GM21528 (cell line): ENCODE measurements around the gene IDE.

Source experiments
- ATAC-seq: cut with Tn5 transposase; IDR thresholded peaks from one replicate; pipeline ENCODE4 v1.9.1; 2021; ENCODE audit warnings: mild to moderate bottlenecking, moderate library complexity; ENCODE audit not compliant: unreplicated experiment, low FRiP score

The IDE gene

GRCh38 chr10:92569071-92569470 is 4.8 kb downstream of the IDE start:
- ATAC-seq, result no peak

DNA sequence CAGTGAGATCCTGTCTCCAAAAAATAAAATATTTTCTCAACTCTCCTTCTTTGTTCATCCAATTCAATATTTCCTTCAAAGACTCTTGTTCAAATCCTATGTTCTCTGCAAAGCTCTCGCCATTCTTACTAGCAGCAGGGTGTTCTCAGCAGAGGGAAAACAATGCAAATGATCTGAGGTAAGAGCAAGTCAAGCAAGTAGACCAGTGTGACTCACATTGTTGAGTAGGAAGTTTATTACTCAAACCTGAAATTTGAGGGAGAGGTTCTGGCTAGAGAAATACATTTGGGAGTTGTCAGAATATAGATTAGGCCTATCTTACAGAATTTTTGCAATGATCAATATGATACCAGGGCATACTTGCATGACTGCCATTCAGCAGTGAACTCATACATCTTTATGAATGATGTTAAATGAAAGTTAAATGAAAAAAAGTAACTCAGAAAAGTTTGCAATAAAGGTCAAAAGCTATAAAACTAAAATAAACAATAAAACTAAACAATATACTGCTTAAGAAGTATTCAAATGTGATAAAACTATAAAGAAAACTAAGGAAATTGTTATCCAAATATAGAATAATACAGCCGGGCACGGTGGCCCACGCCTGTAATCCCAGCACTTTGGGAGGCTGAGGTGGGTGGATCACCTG is 5.8 kb downstream of the IDE start:
- peak; percentile 56 for ATAC-seq

DNA sequence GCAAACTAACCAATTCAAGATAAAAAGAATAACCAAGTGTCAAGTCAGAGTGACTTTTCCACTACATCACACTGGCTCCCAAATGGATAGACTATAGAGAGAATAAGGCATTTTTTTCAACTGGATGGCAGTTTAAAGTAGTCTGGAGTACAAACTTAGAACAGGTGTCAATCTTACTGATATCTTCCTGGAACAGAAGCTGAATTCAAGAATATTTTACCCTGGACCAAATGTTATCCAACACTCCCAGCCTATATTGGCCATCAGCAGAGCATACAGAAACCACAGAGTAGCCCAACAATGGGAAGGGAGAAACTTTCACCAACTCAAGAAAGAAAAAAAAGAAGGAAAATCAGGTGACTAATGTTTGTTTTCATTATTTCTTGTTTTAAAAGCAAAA is 11.5 kb downstream of the IDE start:
- ATAC-seq, result no peak

DNA sequence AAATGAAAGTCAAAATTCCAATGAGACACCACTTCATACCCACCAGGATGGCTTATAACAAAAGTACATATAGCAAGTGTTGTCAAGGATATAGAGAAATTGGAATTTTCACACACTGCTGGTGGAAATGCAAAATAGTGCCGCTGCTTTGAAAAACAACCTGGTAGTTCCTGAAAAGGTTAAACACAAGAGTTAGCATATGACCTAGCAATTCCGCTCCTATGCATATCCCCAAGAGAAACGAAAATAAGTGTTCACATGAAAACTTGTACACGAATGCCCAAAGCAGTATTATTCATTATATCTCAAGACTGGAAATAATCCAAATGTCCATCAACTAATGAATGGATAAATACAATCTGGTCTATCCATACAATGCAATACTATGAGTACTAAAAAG is 14.8 kb downstream of the IDE start:
- ATAC-seq, result no peak

GRCh38 chr10:92553959-92554358 is 19.9 kb downstream of the IDE start:
- ATAC-seq, result no peak

DNA sequence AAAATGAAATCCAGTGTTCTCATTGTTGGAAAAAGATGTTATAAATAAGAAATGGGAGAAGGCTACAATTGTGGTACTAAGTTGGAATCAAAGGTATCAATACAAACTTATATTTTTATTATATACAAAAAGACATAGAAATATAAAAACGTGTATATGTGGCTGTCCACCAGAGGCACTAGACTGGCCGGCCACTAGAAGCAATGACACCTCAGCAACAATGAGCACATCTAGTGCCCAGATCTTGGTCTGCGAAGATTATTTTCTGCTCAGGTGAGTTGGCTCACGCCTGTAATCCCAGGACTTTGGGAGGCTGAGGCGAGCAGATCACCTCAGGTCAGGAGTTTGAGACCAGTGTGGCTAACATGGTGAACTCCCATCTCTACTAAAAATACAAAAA is 21.6 kb downstream of the IDE start:
- ATAC-seq, result no peak

DNA sequence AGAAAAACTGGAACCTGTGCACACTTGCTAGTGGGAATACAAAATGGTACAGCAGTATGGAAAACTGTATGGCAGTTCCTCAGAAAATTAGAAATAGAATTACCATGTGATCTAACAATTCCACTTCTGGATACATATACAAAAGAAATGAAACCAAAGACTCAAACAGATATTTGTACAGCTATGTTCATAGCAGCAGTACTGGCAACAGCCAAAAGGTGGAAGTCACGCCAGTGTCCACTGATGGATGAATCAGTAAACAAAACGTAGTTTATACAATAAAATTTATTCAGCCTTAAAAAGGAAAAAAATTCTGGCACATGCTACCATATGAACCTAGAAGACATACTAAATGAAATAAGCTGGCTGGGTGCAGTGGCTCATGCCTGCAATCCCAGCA is 23.0 kb downstream of the IDE start:
- ATAC-seq, result no peak

GRCh38 chr10:92547676-92548075 is 26.2 kb downstream of the IDE start:
- no peak for ATAC-seq

GRCh38 chr10:92545556-92545955 is 28.3 kb downstream of the IDE start:
- ATAC-seq, result no peak

GRCh38 chr10:92544296-92544695 is 29.6 kb downstream of the IDE start:
- ATAC-seq, result no peak

- no peak for ATAC-seq
Observed at GRCh38 chr10:92542458-92542857, 31.4 kb downstream of the IDE start.

DNA sequence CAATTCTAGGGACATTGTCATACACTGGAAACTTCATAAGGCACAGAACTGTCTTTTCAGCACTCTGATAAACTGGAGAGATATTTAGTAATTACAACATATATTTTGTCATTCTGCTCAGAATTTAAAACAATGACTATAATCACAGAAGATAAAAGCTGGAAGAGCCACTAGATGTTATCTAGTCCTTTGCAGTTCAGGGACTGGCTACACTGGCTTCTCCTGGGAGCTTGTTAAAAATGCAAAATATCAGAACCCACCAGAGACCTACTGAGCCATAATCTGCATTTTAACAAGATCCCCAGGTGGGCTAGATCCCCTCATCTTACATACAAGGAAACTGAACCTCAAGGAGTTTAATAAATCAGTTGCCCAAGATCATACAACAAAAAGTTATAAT is 32.3 kb downstream of the IDE start:
- ATAC-seq, result no peak

DNA sequence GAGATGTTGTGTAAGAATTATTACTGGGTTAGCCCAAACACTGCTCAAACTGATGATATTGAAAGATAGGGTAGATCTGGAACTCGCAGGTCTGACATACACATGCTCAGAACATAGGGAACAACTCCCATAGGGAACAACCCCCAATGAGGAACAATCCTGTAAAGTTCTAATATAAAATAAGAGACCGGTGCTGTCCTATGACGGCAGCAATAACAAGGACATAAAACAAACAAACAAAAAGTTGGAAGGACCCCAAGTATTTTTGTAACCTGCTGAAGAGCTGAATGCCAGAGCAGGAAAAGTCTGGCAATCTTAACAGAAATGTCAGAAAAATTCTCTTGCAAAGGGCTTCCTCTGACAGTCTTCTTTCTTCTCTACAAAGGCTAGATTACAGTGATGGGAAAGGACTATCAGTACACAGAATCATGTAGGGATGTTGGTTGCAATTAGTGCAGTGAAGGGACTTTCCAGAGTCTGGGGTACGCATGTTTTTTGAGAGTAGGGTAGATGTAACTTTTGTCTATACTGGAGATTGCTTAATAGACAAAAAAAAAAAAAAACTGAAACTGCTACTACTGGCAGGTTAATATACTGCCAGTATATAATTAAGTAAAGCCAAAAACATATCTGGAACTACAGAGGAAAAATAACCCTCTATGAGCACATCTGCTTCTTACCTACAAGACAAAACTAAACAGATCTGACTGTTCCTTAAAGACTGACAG is 35.5 kb downstream of the IDE start:
- ATAC-seq, result no peak

- no peak for ATAC-seq
Observed at GRCh38 chr10:92530891-92531535, 42.9 kb downstream of the IDE start.

- no peak for ATAC-seq
Observed at GRCh38 chr10:92530421-92530820, 43.5 kb downstream of the IDE start.

GRCh38 chr10:92527716-92528115 is 46.2 kb downstream of the IDE start:
- ATAC-seq, result no peak

DNA sequence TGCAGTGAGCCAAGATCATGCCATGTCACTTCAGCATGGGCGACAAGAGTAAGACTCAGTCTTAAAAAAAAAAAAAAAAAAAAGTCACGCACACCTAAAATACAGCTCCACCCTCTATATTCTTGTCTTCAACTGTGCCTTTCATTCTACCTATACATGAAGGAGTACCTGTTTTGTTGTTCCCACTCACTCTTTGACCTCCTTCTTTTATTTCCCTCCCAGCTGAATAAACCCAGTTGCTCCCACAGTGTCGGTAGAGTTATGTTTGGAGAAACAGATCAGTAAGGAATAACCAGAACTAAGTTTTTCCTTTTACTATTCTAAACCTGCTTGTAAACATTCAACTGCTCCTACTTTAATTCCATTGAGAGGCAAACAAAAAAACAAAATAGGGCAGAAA is 50.3 kb downstream of the IDE start:
- no peak for ATAC-seq

GRCh38 chr10:92517034-92517655 is 56.7 kb downstream of the IDE start:
- ATAC-seq, result no peak

DNA sequence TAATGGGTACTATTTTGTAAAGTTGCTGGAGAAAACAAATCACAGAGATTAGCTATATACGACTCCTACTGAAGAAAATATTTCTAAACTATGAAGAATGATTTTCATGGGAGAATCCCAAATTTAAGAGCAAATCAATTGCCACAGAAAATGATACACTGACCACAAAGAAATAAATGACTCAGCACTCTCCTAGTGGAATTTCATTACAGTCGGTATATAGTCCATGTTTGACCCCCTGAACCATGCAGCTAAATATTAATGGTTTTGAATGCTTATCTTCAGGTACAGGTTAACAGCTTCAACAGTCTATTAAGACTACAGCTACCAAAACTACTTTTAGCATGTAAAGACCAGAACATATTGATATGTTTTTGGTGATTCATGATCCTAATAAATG is 65.0 kb downstream of the IDE start:
- ATAC-seq, result no peak

DNA sequence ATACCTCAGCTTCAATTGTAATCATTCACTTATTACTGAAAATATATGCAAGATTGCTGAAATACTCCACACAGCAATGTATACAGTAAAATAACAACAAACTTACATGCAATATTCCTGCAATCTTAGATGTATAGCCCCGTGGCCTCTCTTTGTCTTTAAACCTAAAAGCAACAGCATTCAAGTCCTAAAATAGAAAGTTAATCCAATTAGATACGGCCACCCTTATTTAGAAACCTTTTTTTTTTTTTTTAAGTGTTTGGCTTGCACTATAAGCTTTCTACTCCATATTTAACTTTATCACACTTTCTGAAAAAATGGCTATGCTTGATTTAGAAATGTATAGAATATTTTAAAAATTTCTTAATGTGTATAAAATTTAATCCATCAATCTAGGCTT is 67.6 kb downstream of the IDE start:
- ATAC-seq, result no peak

DNA sequence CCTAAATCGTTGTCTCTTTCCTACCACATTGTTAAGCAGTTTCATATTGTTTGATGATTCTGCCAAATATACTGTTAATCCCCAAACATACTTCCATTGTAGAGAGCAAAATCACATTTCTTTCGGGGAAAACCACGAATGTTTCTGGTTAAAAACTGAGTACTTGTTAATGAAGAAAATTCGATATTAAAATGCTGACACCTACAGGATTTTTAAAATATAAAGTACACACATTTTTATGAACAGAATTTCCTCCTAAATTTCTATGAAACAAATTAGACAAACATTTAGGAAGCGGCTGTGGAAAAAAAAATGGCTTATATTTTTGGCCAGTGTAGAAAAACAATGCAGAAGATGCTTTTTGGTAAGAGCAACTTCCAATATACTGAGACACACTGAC is 68.8 kb downstream of the IDE start:
- ATAC-seq, result no peak
